SH-SY5Y (cell line): ENCODE results near the gene EEPD1.

Experiments used
- GATA2 ChIP-seq: IDR thresholded peaks from 2 replicates; pipeline ENCODE4 v1.6.1; 2011; ENCODE audit warnings: mild to moderate bottlenecking, low read depth, low read length
- GATA3 ChIP-seq: IDR thresholded peaks from 2 replicates; pipeline ENCODE4 v1.6.1; 2011; ENCODE audit warnings: low read depth, mild to moderate bottlenecking, low read length, moderate library complexity

- no peak for TF ChIP-seq GATA2
- no peak for TF ChIP-seq GATA3
Observed at GRCh38 chr7:36188906-36189305, 35.9 kb downstream of the EEPD1 start.
